HEK293 (cell line): ENCODE results near the gene STYXL1.

Source experiments
- EGR2 ChIP-seq: fragments of 450-650 bp; formaldehyde crosslinking; IDR thresholded peaks from 2 replicates; pipeline ENCODE4 v1.5.1; 2016; ENCODE audit warnings: low read depth, missing biosample characterization, missing genetic modification characterization
- GLIS1 ChIP-seq: fragments of 450-650 bp; formaldehyde crosslinking; IDR thresholded peaks from 2 replicates; pipeline ENCODE4 v1.5.1; 2016; ENCODE audit warnings: missing biosample characterization, missing genetic modification characterization
- KLF1 ChIP-seq: fragments of 450-650 bp; formaldehyde crosslinking; IDR thresholded peaks from 2 replicates; pipeline ENCODE4 v1.5.1; 2016; ENCODE audit warnings: missing biosample characterization, missing genetic modification characterization
- PRDM4 ChIP-seq: fragments of 450-650 bp; formaldehyde crosslinking; IDR thresholded peaks from 2 replicates; pipeline ENCODE4 v1.5.1; 2017; ENCODE audit warnings: missing biosample characterization, missing genetic modification characterization
- REPIN1 ChIP-seq: fragments of 450-650 bp; formaldehyde crosslinking; IDR thresholded peaks from 2 replicates; pipeline ENCODE4 v1.5.1; 2017; ENCODE audit warnings: missing biosample characterization, missing genetic modification characterization, low read depth
- TRIM28 ChIP-seq: IDR thresholded peaks from 2 replicates; pipeline ENCODE4 v1.6.1; 2011; ENCODE audit warnings: low read length, control low read depth, borderline replicate concordance
- WT1 ChIP-seq: fragments of 450-650 bp; formaldehyde crosslinking; IDR thresholded peaks from 2 replicates; pipeline ENCODE4 v1.5.1; 2016; ENCODE audit warnings: missing biosample characterization, missing genetic modification characterization
- ZBTB49 ChIP-seq: fragments of 450-650 bp; formaldehyde crosslinking; IDR thresholded peaks from 2 replicates; pipeline ENCODE4 v1.5.1; 2016; ENCODE audit warnings: missing biosample characterization, missing genetic modification characterization, low read depth
- ZEB2 ChIP-seq: fragments of 450-650 bp; formaldehyde crosslinking; IDR thresholded peaks from 2 replicates; pipeline ENCODE4 v1.5.1; 2016; ENCODE audit warnings: missing biosample characterization, missing genetic modification characterization
- ZIC2 ChIP-seq: fragments of 450-650 bp; formaldehyde crosslinking; IDR thresholded peaks from 2 replicates; pipeline ENCODE4 v1.5.1; 2016; ENCODE audit warnings: missing biosample characterization, missing genetic modification characterization
- ZNF19 ChIP-seq: fragments of 450-650 bp; formaldehyde crosslinking; IDR thresholded peaks from 2 replicates; pipeline ENCODE4; 2016; ENCODE audit warnings: missing biosample characterization, missing genetic modification characterization, low read depth
- ZNF214 ChIP-seq: fragments of 450-650 bp; formaldehyde crosslinking; IDR thresholded peaks from 2 replicates; pipeline ENCODE4 v1.5.1; 2017; ENCODE audit warnings: missing biosample characterization, mild to moderate bottlenecking, missing genetic modification characterization, borderline replicate concordance
- ZNF23 ChIP-seq: fragments of 450-650 bp; formaldehyde crosslinking; IDR thresholded peaks from 2 replicates; pipeline ENCODE4 v1.5.1; 2016; ENCODE audit warnings: missing biosample characterization, missing genetic modification characterization, borderline replicate concordance
- ZNF366 ChIP-seq: fragments of 450-650 bp; formaldehyde crosslinking; conservative IDR thresholded peaks from 2 replicates; pipeline ENCODE4 v1.5.1; 2016; ENCODE audit warnings: missing biosample characterization, missing genetic modification characterization
- ZNF391 ChIP-seq: fragments of 450-650 bp; formaldehyde crosslinking; IDR thresholded peaks from 2 replicates; pipeline ENCODE4 v1.5.1; 2016; ENCODE audit warnings: low read depth, missing biosample characterization, missing genetic modification characterization, borderline replicate concordance
- ZNF521 ChIP-seq: fragments of 450-650 bp; formaldehyde crosslinking; IDR thresholded peaks from 2 replicates; pipeline ENCODE4 v1.5.1; 2017; ENCODE audit warnings: missing biosample characterization, mild to moderate bottlenecking, missing genetic modification characterization
- ZNF560 ChIP-seq: fragments of 450-650 bp; formaldehyde crosslinking; IDR thresholded peaks from 2 replicates; pipeline ENCODE4 v1.5.1; 2017; ENCODE audit warnings: missing biosample characterization, missing genetic modification characterization, borderline replicate concordance
- ZNF621 ChIP-seq: fragments of 450-650 bp; formaldehyde crosslinking; IDR thresholded peaks from 2 replicates; pipeline ENCODE4 v1.5.1; 2017; ENCODE audit warnings: missing biosample characterization, missing genetic modification characterization
- ZNF660 ChIP-seq: fragments of 450-650 bp; IDR thresholded peaks from 2 replicates; pipeline ENCODE4 v1.5.1; 2018; ENCODE audit warnings: missing biosample characterization, mild to moderate bottlenecking, missing genetic modification characterization
- ZNF777 ChIP-seq: fragments of 450-650 bp; formaldehyde crosslinking; IDR thresholded peaks from 2 replicates; pipeline ENCODE4 v1.5.1; 2017; ENCODE audit warnings: missing biosample characterization, missing genetic modification characterization, borderline replicate concordance
- ZNF792 ChIP-seq: fragments of 450-650 bp; formaldehyde crosslinking; IDR thresholded peaks from 2 replicates; pipeline ENCODE4 v1.5.1; 2016; ENCODE audit warnings: missing biosample characterization, missing genetic modification characterization
- ZNF837 ChIP-seq: fragments of 450-650 bp; formaldehyde crosslinking; IDR thresholded peaks from 2 replicates; pipeline ENCODE4 v1.5.1; 2016; ENCODE audit warnings: missing biosample characterization, missing genetic modification characterization
- TF ChIP-seq, protein P1 (sequence below): fragments of 450-650 bp; formaldehyde crosslinking; IDR thresholded peaks from 2 replicates; pipeline ENCODE4 v1.5.1; 2016; ENCODE audit warnings: missing biosample characterization, missing genetic modification characterization
- TF ChIP-seq, protein P2 (sequence below): sonication (generic); formaldehyde crosslinking; IDR thresholded peaks from 2 replicates; pipeline ENCODE4 v1.8.1; 2022; ENCODE audit warnings: mild to moderate bottlenecking, moderate library complexity, missing genetic modification reagents

Gene STYXL1

GRCh38 chr7:76020031-76020714 is 27.6 kb downstream of the STYXL1 start (continued):
- TF ChIP-seq ZBTB49 (no peak), GLIS1 (tag by site-specific recombination) (peak; percentile 30; the same call in 1 of the 2 replicates), KLF1 (tag by site-specific recombination) (no peak), PRDM4 (tag by site-specific recombination) (no peak), ZNF660 (tag by site-specific recombination) (no peak), ZNF214 (no peak), ZNF837 (tag by site-specific recombination) (no peak), TRIM28 (no peak), ZNF19 (no peak), REPIN1 (tag by site-specific recombination) (no peak), ZNF23 (no peak), ZNF777 (tag by site-specific recombination) (no peak), EGR2 (no peak), WT1 (tag by site-specific recombination) (no peak), ZNF792 (tag by site-specific recombination) (no peak), ZNF366 (no peak), ZNF521 (tag by site-specific recombination) (no peak), ZEB2 (tag by site-specific recombination) (no peak), ZNF391 (tag by site-specific recombination) (no peak), ZNF621 (tag by site-specific recombination) (no peak), ZIC2 (no peak), ZNF560 (tag by site-specific recombination) (no peak)
- TF ChIP-seq, protein P1, sequence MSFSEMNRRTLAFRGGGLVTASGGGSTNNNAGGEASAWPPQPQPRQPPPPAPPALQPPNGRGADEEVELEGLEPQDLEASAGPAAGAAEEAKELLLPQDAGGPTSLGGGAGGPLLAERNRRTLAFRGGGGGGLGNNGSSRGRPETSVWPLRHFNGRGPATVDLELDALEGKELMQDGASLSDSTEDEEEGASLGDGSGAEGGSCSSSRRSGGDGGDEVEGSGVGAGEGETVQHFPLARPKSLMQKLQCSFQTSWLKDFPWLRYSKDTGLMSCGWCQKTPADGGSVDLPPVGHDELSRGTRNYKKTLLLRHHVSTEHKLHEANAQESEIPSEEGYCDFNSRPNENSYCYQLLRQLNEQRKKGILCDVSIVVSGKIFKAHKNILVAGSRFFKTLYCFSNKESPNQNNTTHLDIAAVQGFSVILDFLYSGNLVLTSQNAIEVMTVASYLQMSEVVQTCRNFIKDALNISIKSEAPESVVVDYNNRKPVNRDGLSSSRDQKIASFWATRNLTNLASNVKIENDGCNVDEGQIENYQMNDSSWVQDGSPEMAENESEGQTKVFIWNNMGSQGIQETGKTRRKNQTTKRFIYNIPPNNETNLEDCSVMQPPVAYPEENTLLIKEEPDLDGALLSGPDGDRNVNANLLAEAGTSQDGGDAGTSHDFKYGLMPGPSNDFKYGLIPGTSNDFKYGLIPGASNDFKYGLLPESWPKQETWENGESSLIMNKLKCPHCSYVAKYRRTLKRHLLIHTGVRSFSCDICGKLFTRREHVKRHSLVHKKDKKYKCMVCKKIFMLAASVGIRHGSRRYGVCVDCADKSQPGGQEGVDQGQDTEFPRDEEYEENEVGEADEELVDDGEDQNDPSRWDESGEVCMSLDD (tag by site-specific recombination): no peak
- TF ChIP-seq, protein P2, sequence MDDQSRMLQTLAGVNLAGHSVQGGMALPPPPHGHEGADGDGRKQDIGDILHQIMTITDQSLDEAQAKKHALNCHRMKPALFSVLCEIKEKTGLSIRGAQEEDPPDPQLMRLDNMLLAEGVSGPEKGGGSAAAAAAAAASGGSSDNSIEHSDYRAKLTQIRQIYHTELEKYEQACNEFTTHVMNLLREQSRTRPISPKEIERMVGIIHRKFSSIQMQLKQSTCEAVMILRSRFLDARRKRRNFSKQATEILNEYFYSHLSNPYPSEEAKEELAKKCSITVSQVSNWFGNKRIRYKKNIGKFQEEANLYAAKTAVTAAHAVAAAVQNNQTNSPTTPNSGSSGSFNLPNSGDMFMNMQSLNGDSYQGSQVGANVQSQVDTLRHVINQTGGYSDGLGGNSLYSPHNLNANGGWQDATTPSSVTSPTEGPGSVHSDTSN (CRISPR knock-in tag): no peak
